ENCODE measurements around the gene PTH1R. TPM values are rescaled to one million over a fixed set of nuclear protein-coding genes. Genes with fewer than 3 reads are reported as not detected.
A peak's percentile ranks its signal among the peaks of the same experiment; 100 is the strongest.

PTH1R gene
- total and polyA plus RNA-seq, 10 of the 15 experiments (the other 5 are each of a cell fraction or from before 2014, with no cell fraction given) = not detected

DNA sequence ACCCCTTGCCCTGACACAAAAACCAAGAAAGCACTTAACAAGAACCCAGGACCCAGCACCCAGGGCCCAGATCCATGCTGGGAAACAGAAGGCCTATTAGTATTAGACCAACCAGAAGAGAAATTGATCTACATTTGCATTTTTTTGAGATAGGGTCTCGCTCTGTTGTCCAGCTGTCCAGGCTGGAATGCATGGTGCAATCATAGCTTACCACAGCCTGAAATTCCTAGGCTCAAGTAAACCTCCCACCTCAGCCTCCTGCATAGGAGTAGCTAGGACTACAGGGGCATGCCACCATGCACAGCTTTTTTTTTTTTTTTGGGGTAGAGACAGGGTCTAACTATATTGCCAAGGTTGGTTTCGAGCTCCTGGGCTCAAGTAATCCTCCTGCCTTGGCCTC, 72.7 kb downstream of the PTH1R start:
- ChIA-PET RAD21 (ENCODE audit: unreplicated experiment) (interaction anchor here (0.8 kb wide), 1 partner anchor 21 kb away, joined by 3 read pairs; no protein-coding TSS in a partner anchor), SMC1A (ENCODE audit: uncharacterized antibody, unreplicated experiment) (interaction anchor here (17.2 kb wide), 1 partner anchor 18 kb away, joined by 298 read pairs; no protein-coding TSS in a partner anchor), CTCF (interaction anchor here (1.1 to 1.6 kb wide), 3 partner anchors 9 to 41 kb away, joined by 3 to 5 read pairs (median 4); no protein-coding TSS in a partner anchor), POLR2A (interaction anchor here (0.6 to 10.1 kb wide), 3 partner anchors 8 to 19 kb away, joined by 4 to 163 read pairs (median 4); no protein-coding TSS in a partner anchor)
- no peak overlapping the region for H3K9ac ChIP-seq (ENCODE audit: control insufficient read depth, insufficient read depth, low read length)
- FAIRE-seq (no peak), DNase-seq (ENCODE audit: low read depth, low spot score) (no peak), ATAC-seq (no peak)
- no peaks in the 10 kb centered on the region for H3K27me3 ChIP-seq (replicated peaks in 1 of 2; ENCODE audit: control insufficient read depth in 2 of 2, insufficient read depth in 2 of 2, low read length in 1 of 2)
- peaks cover 94% of the 10 kb centered on the region for H3K79me2 ChIP-seq (ENCODE audit: control insufficient read depth, insufficient read depth, low read length)
- H3K4me2 ChIP-seq (ENCODE audit: control insufficient read depth, insufficient read depth) = peak overlapping the region; percentile 41
- 72% methylated on average over 2 of the region's 2 CpGs for WGBS (ENCODE audit: insufficient coverage, insufficient replicate concordance, low lambda C conversion rate, missing lambda C conversion rate)
- H3K36me3 ChIP-seq (ENCODE audit: control insufficient read depth in 2 of 2, insufficient read depth in 2 of 2, low read length in 1 of 2) = peaks cover 16 to 33% of the 10 kb centered on the region in 2 experiments
- TF ChIP-seq SPI1 (IDR thresholded peaks at IDR 0.05; ENCODE audit: borderline replicate concordance, insufficient read depth, low read depth, low read length) (no peak), CREB1 (IDR thresholded peaks at IDR 0.05; ENCODE audit: low read depth) (no peak), RELA (IDR thresholded peaks at IDR 0.05; ENCODE audit: borderline replicate concordance, partially characterized antibody) (no peak)
- TF ChIP-seq, protein P1, sequence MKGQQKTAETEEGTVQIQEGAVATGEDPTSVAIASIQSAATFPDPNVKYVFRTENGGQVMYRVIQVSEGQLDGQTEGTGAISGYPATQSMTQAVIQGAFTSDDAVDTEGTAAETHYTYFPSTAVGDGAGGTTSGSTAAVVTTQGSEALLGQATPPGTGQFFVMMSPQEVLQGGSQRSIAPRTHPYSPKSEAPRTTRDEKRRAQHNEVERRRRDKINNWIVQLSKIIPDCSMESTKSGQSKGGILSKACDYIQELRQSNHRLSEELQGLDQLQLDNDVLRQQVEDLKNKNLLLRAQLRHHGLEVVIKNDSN (IDR thresholded peaks at IDR 0.05; ENCODE audit: borderline replicate concordance, extremely low read length, insufficient read depth, low read depth, low read length) = no peak
- peaks cover 6% of the 10 kb centered on the region; the same call in 1 of the 2 replicates for H4K20me1 ChIP-seq (ENCODE audit: control insufficient read depth, insufficient read depth)
- BruUV-seq (replicated peaks) = no TSS peak
- no peak overlapping the region for H2AFZ ChIP-seq (ENCODE audit: control insufficient read depth, low read depth, low read length)
- no peak overlapping the region for H3K27ac ChIP-seq (ENCODE audit: control insufficient read depth, insufficient read depth)
- in situ Hi-C loops (cut with MboI) (no loop called here), intact Hi-C loops (cut with micrococcal nuclease; ENCODE audit: unreplicated experiment) (no loop called here)
- H3K4me1 ChIP-seq (ENCODE audit: control insufficient read depth, insufficient read depth, low read length) = peaks cover 65% of the 10 kb centered on the region
- no peak overlapping the region for H3K4me3 ChIP-seq
- H3K9me3 ChIP-seq (replicated peaks; ENCODE audit: control insufficient read depth, insufficient read depth, low read length) = no peaks in the 10 kb centered on the region; the same call in 2 of the 3 replicates

Data from GM12878 (cell line).